HAP-1 (cell line): ENCODE measurements around the gene SLC5A10.

Experiments
- DNase-seq, 2 experiments: peaks; one replicate each; pipeline ENCODE4 v3.0.0-alpha.2; 2016 to 2020; ENCODE audit warnings: low spot score in 2 of 2
- H3K27me3 ChIP-seq: fragments of 250-450 bp; sonication (Bioruptor Pico); 2 replicates; pipeline ENCODE4 v1.5.1; 2020; ENCODE audit warnings: low read depth, mild to moderate bottlenecking, moderate library complexity
- H3K36me3 ChIP-seq: fragments of 250-450 bp; sonication (Bioruptor Pico); replicated peaks from 2 replicates; pipeline ENCODE4 v1.5.1; 2020; ENCODE audit warnings: mild to moderate bottlenecking
- H3K4me1 ChIP-seq: fragments of 250-450 bp; sonication (Bioruptor Pico); 2 replicates; pipeline ENCODE4 v1.5.1; 2020; ENCODE audit warnings: mild to moderate bottlenecking
- H3K4me3 ChIP-seq: fragments of 250-450 bp; sonication (Bioruptor Pico); 2 replicates; pipeline ENCODE4 v1.5.1; 2020; ENCODE audit warnings: mild to moderate bottlenecking, moderate library complexity
- H3K9me3 ChIP-seq: fragments of 250-450 bp; sonication (Bioruptor Pico); 2 replicates; pipeline ENCODE4 v1.5.1; 2020; ENCODE audit warnings: mild to moderate bottlenecking, moderate library complexity
- in situ Hi-C: fragments of 300-500 bp; cut with MboI; formaldehyde crosslinking; loops from 3 replicates; pipeline ENCODE4 v1.14.3; 2020; ENCODE audit warnings: low sequenced_read_pairs, inconsistent platforms, mixed read lengths

SLC5A10 gene

GRCh38 chr17:18975597-18975996 is 23.6 kb downstream of the SLC5A10 start:
- Histone ChIP-seq H3K36me3 (no peaks in the 10 kb centered on the region; the same call in 1 of the 2 replicates), H3K27me3 (no peaks in the 10 kb centered on the region), H3K9me3 (no peaks in the 10 kb centered on the region), H3K4me3 (no peak overlapping the region), H3K4me1 (no peaks in the 10 kb centered on the region)
- DNase-seq = no peak
- in situ Hi-C loops = loop anchor here (5.0 to 25.0 kb wide), 2 partner anchors 48 to 662 kb away; partner anchors contain the start of gene ALDH3A2

GRCh38 chr17:18976201-18976600 is 24.2 kb downstream of the SLC5A10 start:
- Histone ChIP-seq H3K36me3 (no peaks in the 10 kb centered on the region; the same call in 1 of the 2 replicates), H3K9me3 (no peaks in the 10 kb centered on the region), H3K4me3 (no peak overlapping the region), H3K4me1 (no peaks in the 10 kb centered on the region), H3K27me3 (no peaks in the 10 kb centered on the region)
- no peak for DNase-seq
- in situ Hi-C loops = loop anchor here (5.0 to 25.0 kb wide), 2 partner anchors 49 to 661 kb away; partner anchors contain the start of gene ALDH3A2

GRCh38 chr17:18977021-18977420 is 25.1 kb downstream of the SLC5A10 start:
- H3K4me1 ChIP-seq = no peaks in the 10 kb centered on the region
- H3K4me3 ChIP-seq = no peak overlapping the region
- H3K27me3 ChIP-seq = no peaks in the 10 kb centered on the region
- in situ Hi-C loops = loop anchor here (5.0 to 25.0 kb wide), 2 partner anchors 50 to 660 kb away; partner anchors contain the start of gene ALDH3A2
- no peak for DNase-seq
- H3K36me3 ChIP-seq = no peaks in the 10 kb centered on the region
- H3K9me3 ChIP-seq = no peaks in the 10 kb centered on the region

GRCh38 chr17:18977646-18978045 is 25.7 kb downstream of the SLC5A10 start:
- Histone ChIP-seq H3K4me3 (no peak overlapping the region), H3K36me3 (no peaks in the 10 kb centered on the region), H3K9me3 (no peaks in the 10 kb centered on the region), H3K4me1 (no peaks in the 10 kb centered on the region), H3K27me3 (no peaks in the 10 kb centered on the region)
- in situ Hi-C loops = loop anchor here (5.0 to 25.0 kb wide), 2 partner anchors 50 to 660 kb away; partner anchors contain the start of gene ALDH3A2
- DNase-seq = no peak

DNA sequence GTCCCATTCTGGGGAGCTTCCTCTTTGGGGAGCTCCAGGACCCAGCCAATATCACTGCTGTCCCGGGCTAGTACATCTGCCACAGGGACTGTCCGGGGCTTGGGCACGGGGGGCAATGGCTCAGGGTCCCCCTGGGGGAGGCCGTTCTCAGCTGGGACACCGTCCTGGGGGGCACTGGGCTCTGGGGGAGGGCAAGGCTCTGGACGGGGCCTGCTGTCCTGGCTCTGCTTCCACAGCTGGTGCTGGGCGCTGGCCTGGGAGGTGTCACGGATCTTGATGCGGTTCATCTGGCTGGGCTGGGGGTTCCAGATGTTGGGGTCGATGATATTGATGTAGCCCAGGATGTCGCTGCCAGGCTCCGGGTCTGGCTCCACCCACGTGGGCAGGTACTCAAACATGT is 26.1 kb downstream of the SLC5A10 start:
- no peak overlapping the region for H3K4me3 ChIP-seq
- H3K36me3 ChIP-seq = no peaks in the 10 kb centered on the region
- no peaks in the 10 kb centered on the region for H3K9me3 ChIP-seq
- H3K27me3 ChIP-seq = no peaks in the 10 kb centered on the region
- in situ Hi-C loops = loop anchor here (5.0 to 25.0 kb wide), 2 partner anchors 51 to 659 kb away; partner anchors contain the start of gene ALDH3A2
- no peak for DNase-seq
- H3K4me1 ChIP-seq = no peaks in the 10 kb centered on the region

GRCh38 chr17:18978655-18979054 is 26.7 kb downstream of the SLC5A10 start:
- Histone ChIP-seq H3K4me3 (no peak overlapping the region), H3K9me3 (no peaks in the 10 kb centered on the region), H3K4me1 (no peaks in the 10 kb centered on the region), H3K36me3 (no peaks in the 10 kb centered on the region), H3K27me3 (no peaks in the 10 kb centered on the region)
- DNase-seq = no peak
- in situ Hi-C loops = loop anchor here (5.0 to 25.0 kb wide), 2 partner anchors 51 to 659 kb away; partner anchors contain the start of gene ALDH3A2

- in situ Hi-C loops = loop anchor here (25.0 kb wide), 1 partner anchor 656 kb away; the partner anchor contains the start of gene ALDH3A2
- DNase-seq = no peak
- H3K36me3 ChIP-seq = no peaks in the 10 kb centered on the region
Observed at GRCh38 chr17:18980682-18981334, 28.8 kb downstream of the SLC5A10 start.

GRCh38 chr17:18981335-18981641 is 29.3 kb downstream of the SLC5A10 start:
- in situ Hi-C loops = loop anchor here (25.0 kb wide), 1 partner anchor 656 kb away; the partner anchor contains the start of gene ALDH3A2

More at GRCh38 chr17:18980682-18981334, 28.8 kb downstream of the SLC5A10 start:
- Histone ChIP-seq H3K4me1 (no peaks in the 10 kb centered on the region), H3K4me3 (no peak overlapping the region), H3K27me3 (no peaks in the 10 kb centered on the region), H3K9me3 (no peaks in the 10 kb centered on the region)

DNA sequence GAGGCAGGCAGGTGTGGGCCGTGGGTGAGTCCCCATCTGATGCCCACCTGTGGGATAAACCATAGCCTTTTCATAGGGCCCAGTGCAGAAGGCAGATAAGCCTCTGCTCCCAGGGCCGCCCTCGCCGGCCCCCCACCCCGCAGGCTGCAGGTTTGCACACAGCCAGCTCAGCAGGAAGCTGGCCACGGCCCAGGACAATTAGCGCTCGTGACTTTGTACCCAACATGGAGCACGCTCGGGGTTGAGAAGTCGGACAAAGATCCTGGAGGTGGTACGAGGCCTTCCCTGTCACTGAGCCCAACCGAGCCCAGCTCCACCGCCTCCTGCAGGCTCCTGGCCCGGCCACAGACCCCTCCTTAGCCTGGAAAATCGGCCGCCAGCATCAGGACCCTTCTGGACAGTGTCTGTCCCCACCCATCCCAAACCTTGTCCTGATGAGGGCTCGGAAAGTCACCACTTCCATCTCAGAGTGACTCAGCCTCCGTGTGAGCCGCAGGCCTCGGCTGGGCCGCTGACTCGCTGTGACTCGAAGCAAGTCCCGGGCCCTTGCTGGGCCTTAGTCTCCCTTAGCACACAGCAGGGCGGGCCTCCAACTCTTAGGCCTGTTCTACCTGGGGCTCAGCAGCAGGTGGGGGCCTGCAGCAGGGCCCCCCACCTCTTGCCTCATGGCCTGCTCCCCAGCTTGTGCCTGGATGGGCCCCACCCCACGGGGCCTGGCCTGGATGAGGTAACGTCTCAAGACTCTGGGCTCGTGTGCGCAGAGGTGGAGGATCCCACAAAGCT is 29.9 kb downstream of the SLC5A10 start:
- Histone ChIP-seq H3K27me3 (no peaks in the 10 kb centered on the region), H3K9me3 (no peaks in the 10 kb centered on the region), H3K4me3 (no peak overlapping the region), H3K36me3 (no peaks in the 10 kb centered on the region), H3K4me1 (no peaks in the 10 kb centered on the region)
- in situ Hi-C loops = loop anchor here (25.0 kb wide), 1 partner anchor 655 kb away; the partner anchor contains the start of gene ALDH3A2
- DNase-seq = no peak

More at GRCh38 chr17:18981335-18981641, 29.3 kb downstream of the SLC5A10 start:
- Histone ChIP-seq H3K9me3 (no peaks in the 10 kb centered on the region), H3K27me3 (no peaks in the 10 kb centered on the region), H3K4me1 (no peaks in the 10 kb centered on the region), H3K36me3 (no peaks in the 10 kb centered on the region), H3K4me3 (no peak overlapping the region)
- no peak for DNase-seq

DNA sequence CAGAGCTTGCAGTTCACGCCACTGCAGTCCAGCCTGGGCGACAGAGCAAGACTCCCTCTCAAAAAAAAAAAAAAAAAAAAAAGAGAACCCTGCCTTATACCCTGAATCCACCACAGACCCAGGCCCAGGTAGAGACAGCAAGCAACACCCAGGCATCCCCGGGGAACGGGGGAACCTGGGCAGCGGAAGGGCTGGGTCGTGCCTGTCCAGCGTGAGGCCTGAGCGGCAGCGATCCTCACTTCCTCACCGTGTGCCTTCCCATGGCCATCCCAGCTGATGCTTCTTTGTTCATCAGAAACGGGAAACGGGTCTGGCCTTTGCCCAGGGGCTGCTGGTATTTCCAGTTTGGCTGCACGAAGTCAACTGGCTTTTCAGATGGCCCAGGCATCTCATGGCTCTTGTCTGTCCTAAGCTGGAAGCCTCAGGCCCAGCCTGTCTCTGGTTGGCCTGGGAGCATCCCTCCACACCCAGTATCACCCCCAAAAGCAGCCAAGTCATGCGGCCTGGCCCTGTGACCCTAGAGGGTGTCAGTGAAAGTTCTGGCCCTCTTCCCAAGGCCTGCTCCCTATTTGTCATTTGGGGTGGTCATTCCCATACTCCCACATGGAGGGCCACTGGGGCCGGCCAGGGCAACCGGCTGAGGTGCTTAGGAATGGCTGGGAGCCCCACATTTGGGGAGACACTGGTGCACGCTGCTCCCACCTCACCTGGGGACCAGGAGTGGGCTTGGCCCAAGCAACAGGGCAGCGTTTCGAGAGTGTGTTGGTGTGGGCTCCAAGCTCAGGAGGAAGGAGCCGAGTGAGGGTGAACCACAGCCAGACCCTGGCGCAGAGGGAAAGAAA is 32.5 kb downstream of the SLC5A10 start:
- in situ Hi-C loops = loop anchor here (25.0 kb wide), 1 partner anchor 653 kb away; the partner anchor contains the start of gene ALDH3A2
- Histone ChIP-seq H3K4me3 (no peak overlapping the region), H3K9me3 (no peaks in the 10 kb centered on the region), H3K27me3 (no peaks in the 10 kb centered on the region), H3K4me1 (no peaks in the 10 kb centered on the region), H3K36me3 (no peaks in the 10 kb centered on the region)
- DNase-seq = no peak

DNA sequence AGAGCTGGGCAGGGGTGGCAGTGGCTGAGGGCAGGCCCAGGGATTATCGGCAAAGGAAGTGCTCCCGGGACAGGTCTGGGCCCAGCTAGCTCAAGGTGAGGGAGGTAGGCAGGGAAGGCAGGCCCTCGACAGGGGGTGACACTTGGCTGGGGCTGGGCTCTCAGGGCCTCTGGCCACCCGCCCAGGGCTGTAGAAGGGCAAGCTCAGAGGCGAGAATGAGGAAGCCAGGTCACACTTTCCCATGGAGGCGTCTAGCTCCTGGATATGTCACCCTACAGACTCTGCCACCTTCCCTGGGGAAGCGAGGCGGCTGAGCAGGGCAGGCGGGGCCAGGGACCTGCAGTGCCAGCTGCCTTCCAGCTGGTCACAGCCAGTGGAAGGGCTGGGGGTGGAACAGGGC is 33.5 kb downstream of the SLC5A10 start:
- no peaks in the 10 kb centered on the region for H3K27me3 ChIP-seq
- no peak overlapping the region for H3K4me3 ChIP-seq
- H3K36me3 ChIP-seq = no peaks in the 10 kb centered on the region
- no peaks in the 10 kb centered on the region for H3K9me3 ChIP-seq
- in situ Hi-C loops = loop anchor here (25.0 kb wide), 1 partner anchor 652 kb away; the partner anchor contains the start of gene ALDH3A2
- DNase-seq = no peak
- H3K4me1 ChIP-seq = no peaks in the 10 kb centered on the region

DNA sequence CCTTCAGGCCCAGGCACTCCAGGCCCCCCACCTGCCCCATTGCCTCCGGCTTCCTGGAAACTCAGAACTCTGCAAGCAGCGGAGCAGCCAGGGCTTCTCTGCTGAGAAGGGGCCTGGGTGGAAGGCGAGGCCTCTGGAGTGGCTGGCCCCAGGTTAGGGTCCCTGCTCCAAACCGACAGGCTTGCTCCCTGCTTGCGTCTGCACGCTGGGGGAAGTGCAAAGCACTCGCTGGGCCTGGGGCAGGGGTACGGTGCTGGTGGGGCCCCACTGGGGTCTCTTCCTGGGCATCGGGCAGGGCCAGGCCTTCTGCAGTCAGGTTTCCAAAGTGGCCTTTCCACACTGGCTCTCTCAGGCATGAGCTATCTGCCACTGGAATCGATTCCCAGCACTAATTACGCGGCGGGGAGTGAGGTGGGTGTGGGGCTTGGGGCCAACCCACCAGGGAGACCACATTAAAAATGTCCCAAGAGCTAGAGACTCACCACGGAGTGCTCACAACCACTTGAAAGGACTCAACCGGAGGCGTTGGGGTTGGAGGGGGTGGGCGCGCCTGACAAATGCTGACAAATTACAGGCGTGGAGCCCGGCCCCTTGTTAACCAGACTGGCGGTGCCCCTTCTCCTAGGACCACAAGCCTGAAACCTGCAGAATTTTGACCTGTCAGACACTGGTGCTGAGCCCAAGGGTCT is 34.7 kb downstream of the SLC5A10 start:
- no peaks in the 10 kb centered on the region for H3K27me3 ChIP-seq
- DNase-seq = no peak
- H3K36me3 ChIP-seq = no peaks in the 10 kb centered on the region
- H3K4me1 ChIP-seq = no peaks in the 10 kb centered on the region
- no peaks in the 10 kb centered on the region for H3K9me3 ChIP-seq
- in situ Hi-C loops = loop anchor here (25.0 kb wide), 1 partner anchor 651 kb away; the partner anchor contains the start of gene ALDH3A2
- H3K4me3 ChIP-seq = no peak overlapping the region
